Occipital lobe (tissue), 2 donors: ENCODE data around the gene GADD45GIP1. TPM values are rescaled to one million over a fixed set of nuclear protein-coding genes. Genes with fewer than 3 reads are reported as not detected.
A peak's percentile ranks its signal among the peaks of the same experiment; 100 is the strongest.
"Not testable (repeated sequence)": the region's sequence is repeated elsewhere in the genome, so short reads cannot be mapped to it uniquely, and the experiment has no call there.

Experiments used
- DNase-seq: peaks from one replicate; lab custom pipeline; 2025; lab: John Stamatoyannopoulos, UW
- total RNA-seq: library from RNA; depleted of rRNA; stranded (reverse); fragments of >200 nt; gene quantifications from one replicate; pipeline ENCODE4 v1.2.3, GENCODE V29; 2014

GADD45GIP1 gene
- total RNA-seq, 1 donor from 2014 or later: 13.3 TPM

DNA sequence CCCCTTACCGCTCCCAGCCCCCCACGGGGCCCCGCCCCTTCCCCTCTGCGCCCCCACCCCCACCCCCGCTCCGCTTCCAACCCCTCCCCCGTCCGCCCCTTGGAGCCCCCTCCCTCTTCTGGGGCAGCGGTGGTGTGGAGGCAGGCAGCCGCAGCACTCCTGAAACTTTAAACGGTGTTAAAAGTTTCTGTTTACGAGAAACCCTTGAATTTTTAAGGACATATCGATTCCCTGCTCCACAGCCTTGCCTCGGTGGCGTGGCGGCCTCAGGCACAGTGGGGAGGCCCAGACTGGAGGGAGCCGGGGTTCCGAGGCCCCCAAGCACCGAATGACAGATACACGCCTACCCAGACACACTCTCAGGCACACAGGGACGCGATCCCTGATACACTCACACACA lies 33.4 kb upstream of the GADD45GIP1 start:
- DNase-seq: no peak

DNA sequence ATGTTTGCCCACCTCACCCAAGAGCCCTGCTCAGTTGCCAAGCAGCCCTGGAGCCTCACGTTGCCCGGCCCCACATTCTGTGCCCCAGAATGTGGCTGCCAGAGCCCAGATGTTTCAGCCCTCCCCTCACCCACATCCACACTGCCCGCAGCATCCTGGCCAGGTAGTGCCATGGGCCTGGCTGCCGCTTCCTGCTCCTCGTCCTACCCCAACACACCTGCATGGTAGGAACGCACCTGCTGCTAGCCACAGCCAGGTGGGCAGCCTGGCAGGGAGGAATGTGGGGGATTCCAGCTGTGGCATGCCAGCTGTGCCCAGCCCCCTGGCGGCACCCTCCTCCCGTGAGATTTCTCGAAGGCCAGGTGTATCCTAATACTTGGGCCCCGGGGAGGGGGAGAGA lies 30.8 kb upstream of the GADD45GIP1 start:
- no peak for DNase-seq

DNA sequence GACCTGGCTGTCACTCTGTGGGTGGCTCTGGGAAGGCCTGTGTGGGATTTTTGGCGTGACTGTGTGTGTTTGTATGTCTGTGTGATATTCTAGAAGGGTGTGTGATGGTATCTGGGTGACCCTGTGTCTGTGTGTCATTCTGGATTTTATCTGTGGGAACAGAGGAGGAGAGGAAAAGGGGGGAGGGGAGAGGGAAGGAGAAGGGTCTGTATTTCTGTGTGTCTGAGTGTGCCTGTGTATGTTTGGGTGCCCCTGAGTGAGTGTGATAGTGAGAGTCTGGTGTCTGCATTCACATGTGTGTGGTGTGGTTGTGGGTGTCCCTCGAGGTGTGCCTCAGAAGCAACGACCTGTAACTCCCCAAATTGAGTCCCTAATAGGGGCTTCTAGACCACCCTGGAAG lies 30.2 kb upstream of the GADD45GIP1 start:
- no peak for DNase-seq

DNA sequence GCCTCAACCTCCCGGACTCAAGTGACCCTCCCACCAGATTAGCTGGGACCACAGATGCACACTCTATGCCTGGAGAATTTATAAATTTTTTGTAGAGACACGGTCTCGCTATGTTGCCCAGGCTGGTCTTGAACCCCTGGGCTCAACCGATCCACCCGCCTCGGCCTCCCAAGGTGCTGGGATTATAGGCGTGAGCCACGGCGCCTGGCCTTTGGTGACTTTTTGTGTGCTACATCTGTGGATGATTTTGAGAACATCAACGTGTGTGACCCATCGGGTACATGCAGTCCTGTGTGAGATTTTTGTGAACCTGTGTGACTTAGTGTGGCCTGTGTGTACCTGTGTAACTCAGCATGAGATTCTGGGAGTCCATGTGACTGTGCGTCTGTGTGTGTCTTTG lies 29.7 kb upstream of the GADD45GIP1 start:
- DNase-seq: no peak

DNA sequence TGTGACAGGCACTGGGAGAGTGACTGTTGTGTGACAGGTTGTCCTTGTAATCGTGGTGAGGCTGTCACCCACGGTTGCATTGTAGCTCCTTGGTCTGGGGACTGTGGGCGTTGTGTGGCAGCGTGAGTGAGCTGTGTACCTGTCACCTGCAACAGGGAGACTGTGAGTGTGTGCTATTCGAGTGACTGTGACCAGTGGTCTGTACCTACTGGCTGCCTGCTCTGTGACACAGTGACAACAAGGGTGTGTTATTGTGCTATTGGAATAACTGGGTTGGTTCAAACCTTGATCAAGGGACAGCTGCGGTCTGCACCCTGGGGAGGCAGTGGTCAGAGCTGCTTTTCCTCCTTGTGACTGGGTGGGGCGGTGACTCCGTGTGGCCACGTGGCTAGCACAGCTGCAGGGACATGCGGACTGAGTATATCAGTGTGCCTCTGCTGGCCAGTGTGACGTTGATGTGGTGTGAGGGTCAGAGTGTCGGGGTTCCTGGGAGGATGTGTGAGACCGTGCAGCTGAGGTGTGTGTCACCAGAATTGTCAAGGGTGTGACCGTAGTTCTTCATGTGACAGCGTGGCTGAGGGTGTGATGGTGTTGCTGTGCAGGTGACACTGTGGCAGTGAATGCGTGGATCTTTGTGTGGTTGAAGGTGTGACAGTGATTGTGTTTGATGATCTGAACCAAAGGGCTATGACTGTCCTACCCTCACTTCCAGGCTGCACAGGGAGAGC lies 28.2 kb upstream of the GADD45GIP1 start:
- peak; percentile 81 for DNase-seq

DNA sequence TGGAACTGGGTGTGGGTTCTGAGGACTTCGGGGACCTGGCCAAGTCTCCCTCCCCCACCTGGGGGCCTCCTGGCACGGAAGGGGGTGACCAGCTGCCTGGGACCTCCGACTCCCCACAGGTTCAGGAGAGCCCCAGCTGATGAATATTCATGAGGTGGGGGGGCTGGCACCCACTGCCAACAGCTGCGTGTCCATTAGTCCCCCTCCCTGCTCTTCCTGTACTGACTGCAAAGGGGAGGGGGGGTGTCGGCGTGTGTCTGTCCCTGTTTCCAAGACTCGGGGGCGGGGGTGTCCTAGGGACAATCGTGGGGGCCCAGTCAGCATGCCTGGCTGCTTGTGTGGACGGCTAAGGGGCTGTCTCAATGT lies 27.6 kb upstream of the GADD45GIP1 start:
- peak; percentile 52 for DNase-seq

DNA sequence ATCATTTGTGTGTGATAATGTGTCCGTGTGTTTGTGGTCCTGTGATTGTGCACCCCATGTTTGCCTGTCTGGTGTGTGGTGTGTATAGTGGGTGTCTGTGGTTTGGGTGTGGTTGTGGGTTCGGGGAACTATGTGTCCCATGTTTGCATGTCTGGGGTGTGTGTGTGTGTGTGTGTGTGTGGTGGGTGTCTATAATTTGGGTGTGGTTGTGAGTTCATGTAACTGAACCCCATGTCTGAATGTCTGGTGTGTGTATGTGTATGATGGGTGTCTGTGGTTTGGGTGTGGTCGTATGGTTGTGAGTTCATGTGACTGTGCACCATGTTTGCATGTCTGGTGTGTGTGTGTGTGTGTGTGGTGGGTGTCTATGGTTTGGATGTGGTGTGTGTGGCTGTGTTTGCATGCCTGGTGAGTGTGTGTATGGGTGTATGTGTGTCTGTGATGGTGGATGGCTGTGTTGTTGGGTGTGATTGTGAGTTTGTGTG lies 27.2 kb upstream of the GADD45GIP1 start:
- DNase-seq: no peak

DNA sequence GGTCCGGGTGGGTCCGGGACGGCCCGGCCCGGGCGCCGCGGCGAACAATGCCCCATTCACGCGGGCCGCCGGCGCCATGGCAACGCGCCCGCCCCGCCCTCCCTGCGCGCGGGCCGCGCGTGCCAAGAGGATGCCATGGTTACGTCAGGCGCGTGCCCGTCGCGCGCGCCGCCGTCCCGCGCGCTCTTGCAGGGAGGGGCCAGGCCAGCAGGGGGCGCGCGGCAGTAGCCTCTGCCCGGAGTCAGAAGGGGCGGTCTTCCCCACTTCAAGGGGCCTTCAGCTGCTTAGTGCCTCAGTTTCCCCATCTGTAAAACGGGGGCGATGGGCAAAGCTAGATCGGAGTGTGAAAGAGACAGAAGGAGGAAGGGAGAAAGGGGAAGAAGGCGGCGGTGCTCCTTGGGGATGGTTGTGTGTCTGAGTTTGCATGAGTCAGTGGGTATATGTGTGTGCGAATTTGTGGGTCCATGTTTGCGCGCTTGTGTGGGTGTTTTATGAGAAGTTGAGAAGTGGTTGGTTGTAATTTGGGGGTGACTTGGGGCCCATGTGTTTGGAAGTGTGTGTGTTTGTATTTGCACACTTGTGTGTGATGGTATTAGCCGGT lies 26.6 kb upstream of the GADD45GIP1 start:
- DNase-seq: peak; percentile 68

DNA sequence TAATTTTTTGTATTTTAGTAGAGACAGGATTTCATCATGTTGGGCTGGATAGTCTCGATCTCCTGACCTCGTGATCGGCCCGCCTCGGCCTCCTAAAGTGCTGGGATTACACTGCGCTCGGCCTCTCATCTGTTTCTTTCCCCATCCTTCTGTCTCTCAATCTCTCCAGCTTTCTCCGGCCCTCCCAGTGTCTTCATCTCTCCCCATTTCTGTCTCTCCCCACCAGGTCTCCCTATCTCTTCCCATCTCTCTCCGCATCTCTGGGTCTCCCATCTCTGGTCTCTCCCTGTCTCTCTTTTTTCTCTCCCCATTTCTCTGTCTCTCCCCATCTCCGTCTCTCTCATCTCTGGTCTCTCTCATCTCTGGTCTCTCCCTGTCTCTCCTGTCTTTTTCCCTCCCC lies 26.1 kb upstream of the GADD45GIP1 start:
- DNase-seq: no peak

DNA sequence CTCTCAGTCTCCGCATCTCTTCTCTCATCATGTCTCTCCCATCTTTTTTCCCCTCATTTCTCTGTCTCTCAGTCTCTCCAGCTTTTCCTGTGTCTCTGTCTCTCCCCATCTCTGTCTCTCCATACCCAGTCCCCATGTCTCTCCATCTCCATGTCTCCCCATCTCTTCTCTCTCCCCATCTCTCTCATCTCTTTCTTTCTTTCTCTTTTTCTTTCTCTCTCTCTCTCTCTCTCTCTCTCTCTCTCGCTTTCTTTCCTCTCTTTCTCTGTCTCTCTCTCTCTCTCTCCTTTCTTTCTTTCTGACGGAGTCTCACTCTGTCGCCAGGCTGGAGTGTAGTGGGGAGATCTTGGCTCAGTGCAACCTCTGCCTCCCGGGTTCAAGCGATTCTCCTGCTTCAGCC lies 25.6 kb upstream of the GADD45GIP1 start:
- no peak for DNase-seq

DNA sequence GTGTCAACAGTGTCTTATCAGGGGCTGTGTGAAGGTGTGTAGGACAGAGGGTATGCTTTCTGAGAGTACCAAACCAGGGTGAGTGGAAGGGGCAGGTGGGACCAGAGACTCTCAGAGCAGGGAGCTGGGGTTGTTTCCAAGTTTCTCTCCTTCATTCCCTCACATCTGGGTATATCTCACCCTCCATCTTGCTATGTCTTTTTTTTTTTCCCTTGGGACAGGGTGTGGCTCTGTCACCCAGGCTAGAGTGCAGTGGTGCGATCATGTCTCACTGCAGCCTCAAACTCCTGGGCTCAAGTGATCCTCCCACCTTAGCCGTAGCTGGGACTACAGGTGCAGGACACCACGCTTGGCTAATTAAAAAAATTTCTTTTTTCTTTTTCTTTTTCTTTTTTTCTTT lies 23.0 kb upstream of the GADD45GIP1 start:
- no peak for DNase-seq

DNA sequence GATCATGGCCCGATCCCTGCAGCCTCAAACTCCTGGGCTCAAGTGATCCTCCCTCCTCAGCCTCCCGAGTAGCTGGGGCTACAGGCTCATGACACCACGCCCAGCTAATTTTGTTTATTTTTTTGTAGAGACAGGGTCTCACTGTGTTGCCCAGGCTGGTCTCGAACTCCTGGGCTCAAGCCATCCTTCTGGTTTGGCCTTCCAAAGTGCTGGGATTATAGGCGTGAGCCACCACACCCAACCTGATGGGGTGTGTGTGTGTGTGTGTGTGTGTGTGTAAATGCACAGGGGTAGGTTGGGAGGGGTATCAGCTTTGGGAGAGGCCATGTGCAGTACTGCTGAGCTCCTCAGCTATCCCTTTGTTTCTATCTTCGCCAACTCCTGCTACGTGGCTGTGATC lies 19.1 kb upstream of the GADD45GIP1 start:
- DNase-seq: not testable (repeated sequence)

DNA sequence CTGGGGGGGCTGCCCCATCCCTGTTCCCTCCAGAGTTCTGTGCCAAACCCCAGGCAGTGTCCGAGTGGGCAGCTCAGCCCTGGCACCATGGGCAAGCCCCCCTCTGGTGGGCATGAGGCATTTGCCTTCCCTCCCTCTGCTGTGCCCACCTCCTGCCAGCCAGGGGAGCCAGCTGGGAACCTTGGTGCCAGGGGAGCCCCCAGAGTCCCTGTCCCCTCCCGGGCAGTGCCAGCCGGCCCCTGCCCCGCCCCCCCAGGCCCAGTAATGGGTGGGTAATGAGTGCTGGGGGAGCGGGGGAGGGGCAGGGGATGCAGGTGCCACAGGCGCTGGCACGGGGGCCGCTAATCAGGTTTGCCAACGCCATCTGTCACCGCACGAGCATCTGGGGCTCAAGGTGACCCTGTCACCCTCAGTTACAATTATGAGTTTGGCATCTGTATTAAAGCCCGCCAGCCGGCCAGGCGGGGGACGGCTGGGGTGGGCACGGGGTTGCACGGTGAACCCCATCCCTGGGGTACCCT lies 18.3 kb upstream of the GADD45GIP1 start:
- DNase-seq: no peak

DNA sequence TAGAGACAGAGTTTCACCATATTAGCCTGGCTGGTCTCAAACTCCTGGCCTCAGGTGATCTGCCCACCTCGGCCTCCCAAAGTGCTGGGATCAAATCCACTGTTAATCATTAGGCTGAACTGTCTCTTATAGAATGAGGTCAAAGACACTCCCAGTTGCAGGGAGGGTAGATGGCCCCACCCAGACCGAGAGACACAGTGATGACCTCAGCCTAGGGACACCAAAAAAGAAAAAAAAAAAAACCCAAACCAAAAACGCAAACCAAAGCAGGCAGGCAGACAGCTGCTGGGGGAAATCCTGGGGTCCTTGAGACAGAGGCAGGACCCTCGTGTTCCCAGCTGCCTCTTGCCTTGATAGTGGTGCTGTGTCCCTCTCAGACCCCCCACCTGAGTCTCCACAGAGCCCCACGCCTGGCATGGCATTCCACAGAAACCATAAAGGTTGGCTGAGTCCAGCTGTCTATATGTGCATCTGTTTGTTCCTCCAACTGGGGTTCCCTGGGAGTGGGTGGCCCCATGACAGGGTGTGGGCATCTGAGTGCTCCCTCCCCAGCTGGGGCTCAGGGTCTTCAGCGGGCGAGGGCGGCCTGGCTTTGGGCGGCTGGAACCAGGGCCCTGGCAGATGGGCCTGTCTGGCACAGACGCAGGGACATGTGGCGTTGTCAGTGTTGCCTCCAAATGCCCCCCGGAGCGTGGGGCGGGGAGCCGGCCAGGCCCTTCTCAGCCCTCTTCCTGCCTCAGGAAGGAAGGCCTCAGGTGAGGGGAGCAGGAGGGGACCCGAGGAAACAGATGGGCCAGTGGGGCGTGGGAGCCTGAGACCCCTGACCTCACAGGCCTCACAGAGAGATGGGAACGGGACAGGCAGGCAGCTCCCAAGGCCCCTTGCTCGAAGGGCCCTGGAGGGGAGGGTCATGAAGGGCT lies 17.5 kb upstream of the GADD45GIP1 start:
- DNase-seq: no peak

DNA sequence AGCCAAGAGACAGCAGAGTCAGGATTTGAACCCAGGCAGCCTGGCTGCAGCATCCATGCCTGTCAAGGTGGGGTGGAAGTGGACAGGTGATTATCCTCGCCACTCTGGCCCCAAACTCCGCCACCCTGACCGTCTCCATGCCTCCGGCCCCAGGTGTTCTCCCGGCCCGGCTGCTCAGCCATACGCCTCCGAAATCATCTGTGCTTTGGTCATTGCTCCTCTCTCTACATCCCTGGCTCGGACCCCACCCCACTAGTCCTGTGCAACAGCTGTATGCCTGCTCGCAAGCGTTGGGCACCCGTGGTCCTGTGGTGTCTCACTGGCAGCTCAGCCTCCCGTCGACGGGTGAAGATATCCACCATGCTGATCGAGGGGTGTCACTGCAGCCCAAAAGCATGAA lies 16.2 kb upstream of the GADD45GIP1 start:
- no peak for DNase-seq

DNA sequence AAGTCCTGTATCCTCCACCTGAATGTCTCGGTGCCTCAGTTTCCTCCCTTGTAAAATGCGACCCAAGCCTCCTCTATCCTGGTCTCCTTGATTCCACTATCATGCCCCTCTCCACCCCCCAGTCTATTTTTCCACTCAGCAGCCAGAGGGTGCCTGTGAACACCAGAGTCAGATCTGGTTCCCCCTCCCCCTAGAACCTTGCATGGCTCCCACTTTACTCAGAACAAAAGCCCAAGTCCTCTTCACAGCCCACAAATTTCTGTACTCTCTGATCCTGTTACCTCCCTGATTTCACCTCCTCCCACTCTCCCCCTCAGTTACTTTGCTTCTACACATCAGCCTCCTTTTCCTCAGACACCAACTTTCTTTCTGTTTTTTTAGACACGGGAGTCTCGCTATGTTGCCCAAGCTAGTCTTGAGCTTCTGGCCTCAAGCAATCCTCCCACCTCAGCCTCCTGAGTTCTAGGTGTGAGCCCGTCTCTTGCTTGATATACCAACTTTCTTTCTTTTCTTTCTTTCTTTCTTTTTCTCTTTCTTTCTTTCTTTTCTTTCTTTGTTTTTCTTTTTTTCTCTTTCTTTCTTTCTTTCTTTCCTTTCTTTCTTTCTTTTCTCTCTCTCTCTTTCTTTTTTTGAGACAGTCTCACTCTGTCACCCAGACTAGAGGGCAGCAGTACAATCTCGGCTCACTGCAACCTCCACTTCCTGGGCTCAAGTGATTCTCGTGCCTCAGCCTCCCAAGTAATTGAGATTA lies 13.2 kb upstream of the GADD45GIP1 start:
- DNase-seq: no peak

DNA sequence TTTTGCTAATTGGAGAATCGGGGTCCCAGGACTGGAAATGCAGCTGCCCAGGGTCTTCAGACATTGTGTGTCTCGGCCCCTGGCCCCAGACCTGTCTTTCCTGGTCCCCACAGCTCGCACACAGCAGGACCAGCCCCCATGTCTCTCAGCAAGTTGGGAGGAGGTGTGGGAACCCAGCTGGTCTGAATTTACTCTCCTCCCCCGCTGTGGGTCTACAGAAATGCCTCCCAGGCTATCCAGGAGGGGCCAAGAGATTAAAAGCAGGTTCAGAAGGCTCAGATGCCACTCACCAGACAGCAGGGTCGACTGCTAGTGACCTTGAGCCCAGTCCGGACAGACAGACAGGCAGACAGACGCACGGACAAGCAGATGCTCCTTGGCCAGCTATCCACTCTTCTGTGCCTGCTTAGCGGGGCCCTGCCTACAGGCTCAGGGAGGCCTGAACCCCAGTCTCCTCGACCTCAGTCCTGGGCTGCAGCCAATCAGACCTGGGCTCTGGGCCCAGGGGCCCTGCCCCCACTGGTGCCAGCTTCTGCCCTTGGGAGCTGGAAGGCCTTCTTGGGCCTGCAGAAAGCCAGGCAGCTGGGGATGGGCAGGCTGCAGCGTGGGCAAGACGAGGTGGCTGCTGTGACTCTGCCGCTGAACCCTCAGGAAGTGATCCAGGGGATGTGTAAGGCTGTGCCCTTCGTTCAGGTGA lies 12.4 kb upstream of the GADD45GIP1 start, which contains the start of gene DAND5:
Gene DAND5, plus strand, starts transcription at position 285 of the 697 bp plus-strand sequence. Its CDS starts 85 bp downstream, at position 370.
- DNase-seq: no peak

DNA sequence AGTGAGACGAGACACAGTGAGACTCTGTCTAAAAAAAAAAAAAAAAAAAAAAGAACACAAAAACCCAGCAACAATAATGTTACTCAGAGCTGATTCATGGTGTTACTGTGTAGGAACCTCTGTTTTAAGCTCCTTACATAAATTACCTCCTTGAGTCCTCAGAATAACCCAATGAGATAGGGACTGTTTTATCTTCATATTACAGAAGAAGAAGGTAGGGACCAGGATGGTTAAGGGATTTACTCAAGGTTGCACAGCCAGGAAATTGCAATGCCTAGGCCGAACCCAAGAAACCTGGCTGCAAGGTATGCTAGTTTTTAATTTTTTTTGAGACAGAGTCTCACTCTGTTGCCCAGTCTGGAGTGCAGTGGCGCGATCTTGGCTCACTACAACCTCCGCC lies 10.9 kb upstream of the GADD45GIP1 start:
- DNase-seq: no peak

DNA sequence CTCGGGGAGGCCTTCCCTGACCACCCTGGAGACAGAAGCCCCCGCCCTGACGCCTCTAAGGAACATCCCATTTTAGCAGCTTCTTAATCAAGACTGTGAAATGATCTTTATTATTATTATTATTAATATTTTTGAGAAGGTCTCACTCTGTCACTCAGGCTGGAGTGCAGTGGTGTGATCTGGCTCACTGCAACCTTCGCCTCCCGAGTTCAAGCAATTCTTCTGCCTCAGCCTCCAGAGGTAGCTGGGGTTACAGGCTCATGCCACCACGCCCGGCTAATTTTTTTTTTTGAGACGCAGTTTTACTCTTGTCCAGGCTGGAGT lies 8.8 kb upstream of the GADD45GIP1 start:
- no peak for DNase-seq

DNA sequence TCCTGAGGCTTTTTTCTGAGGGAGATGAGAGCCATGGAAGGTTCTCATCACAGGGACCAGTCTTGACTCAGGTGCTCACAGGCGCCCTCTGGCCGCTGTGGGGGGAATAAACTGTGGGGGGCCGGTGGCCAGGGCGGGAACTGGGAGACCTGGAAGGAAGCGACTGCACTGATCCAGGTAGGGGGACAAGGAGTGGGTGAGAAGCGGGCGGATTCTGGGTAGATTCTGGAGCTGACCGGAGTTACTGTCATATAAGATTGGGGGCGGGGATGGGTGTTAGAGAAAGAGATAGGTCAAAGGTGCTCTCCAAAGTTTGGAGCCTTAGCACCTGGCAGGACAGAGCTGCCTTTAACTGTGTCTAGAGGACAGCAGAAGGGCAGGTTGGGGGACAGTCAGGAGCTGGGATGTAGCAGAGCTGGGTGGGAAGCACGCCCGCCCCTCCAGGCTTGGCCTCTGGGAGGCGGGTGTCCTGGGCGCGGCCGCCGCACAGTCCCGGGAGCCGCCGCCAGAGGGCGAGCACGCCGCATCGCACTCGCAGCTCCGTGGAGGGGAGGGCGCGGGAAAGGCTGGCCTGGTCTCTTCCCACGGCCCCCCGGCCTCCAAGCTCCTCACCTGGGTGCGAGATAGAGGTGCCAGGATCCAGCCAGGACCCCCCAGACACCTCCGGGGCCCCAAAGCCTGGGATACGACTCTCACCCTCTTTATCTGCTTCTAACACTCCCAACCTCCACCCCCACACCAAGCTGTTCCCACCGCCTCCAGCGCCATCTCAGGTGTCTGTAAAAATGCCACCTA lies 8.2 kb upstream of the GADD45GIP1 start:
- peak; percentile 52 for DNase-seq
